Measurements from ENCODE around the gene ATP2C2.

The ATP2C2 gene

DNA sequence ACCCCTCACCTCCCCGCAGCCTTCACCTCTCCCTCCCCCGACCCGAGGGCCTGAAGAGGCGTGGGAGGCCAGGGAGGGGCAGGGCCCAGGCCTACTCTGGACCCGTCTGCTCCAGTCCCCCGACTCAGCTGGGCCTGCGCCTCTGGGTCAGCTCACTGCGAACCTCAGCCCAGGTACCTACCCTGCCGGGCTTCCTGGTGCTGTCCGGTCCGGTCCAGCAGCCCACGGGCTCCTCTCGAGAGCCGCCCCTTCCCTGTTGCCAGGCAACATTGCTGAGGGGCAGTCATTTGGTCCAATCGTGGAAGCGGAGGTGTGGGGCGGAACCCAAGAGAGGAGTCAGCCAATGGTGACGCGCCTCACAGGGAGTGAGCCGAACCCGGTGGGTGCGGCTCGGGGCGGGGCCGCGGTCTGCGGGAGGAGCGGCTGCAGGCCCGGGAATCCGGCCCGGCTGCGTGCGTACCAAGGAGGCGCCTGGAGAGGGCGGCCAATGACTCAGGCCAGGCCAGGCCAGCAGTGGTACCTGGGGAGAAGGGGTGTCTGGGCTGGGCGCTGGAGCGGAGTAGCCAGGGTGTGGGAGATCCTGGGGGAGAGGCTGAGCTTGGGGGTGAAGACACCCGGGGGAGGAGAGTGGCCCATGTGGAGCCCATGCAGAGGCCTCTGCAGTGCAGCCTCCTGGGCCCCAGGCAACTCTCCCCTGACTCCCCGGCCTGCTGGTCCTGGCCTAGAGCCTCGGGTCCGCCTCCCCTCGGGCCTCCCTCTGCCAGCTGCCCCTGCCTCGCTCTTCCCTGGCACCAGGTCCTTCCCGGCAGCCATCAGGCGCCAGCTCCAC is 136.3 kb downstream of the ATP2C2 start, which contains the start of gene MEAK7 (continued):
- TF ChIP-seq, protein P1, sequence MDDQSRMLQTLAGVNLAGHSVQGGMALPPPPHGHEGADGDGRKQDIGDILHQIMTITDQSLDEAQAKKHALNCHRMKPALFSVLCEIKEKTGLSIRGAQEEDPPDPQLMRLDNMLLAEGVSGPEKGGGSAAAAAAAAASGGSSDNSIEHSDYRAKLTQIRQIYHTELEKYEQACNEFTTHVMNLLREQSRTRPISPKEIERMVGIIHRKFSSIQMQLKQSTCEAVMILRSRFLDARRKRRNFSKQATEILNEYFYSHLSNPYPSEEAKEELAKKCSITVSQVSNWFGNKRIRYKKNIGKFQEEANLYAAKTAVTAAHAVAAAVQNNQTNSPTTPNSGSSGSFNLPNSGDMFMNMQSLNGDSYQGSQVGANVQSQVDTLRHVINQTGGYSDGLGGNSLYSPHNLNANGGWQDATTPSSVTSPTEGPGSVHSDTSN (CRISPR knock-in tag; IDR thresholded peaks at IDR 0.05): peak; percentile 98
- TF ChIP-seq ZNF571 (tag by site-specific recombination; IDR thresholded peaks at IDR 0.05): no peak
- no peak for TF ChIP-seq ZNF354C (tag by site-specific recombination; IDR thresholded peaks at IDR 0.05; ENCODE audit: borderline replicate concordance, low read depth)
- no peak for TF ChIP-seq ZNF175 (tag by site-specific recombination; IDR thresholded peaks at IDR 0.05)
- TF ChIP-seq, protein P2, sequence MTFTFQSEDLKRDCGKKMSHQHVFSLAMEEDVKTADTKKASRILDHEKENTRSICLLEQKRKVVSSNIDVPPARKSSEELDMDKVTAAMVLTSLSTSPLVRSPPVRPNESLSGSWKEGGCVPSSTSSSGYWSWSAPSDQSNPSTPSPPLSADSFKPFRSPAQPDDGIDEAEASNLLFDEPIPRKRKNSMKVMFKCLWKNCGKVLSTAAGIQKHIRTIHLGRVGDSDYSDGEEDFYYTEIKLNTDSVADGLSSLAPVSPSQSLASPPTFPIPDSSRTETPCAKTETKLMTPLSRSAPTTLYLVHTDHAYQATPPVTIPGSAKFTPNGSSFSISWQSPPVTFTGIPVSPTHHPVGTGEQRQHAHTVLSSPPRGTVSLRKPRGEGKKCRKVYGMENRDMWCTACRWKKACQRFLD (tag by site-specific recombination; IDR thresholded peaks at IDR 0.05): no peak
- TF ChIP-seq ZNF548 (tag by site-specific recombination; IDR thresholded peaks at IDR 0.05): no peak
- TF ChIP-seq BCL11B (tag by site-specific recombination; IDR thresholded peaks at IDR 0.05; ENCODE audit: low read depth): no peak
- no peak for TF ChIP-seq PRDM6 (tag by site-specific recombination; IDR thresholded peaks at IDR 0.05)
- TF ChIP-seq SP3 (tag by site-specific recombination; IDR thresholded peaks at IDR 0.05): peak; percentile 96
- TF ChIP-seq ZNF610 (tag by site-specific recombination; IDR thresholded peaks at IDR 0.05; ENCODE audit: borderline replicate concordance): peak; percentile 93
- TF ChIP-seq ZNF670 (tag by site-specific recombination; IDR thresholded peaks at IDR 0.05; ENCODE audit: low read depth): no peak
- no peak for TF ChIP-seq BCL11A (tag by site-specific recombination; IDR thresholded peaks at IDR 0.05; ENCODE audit: low read depth)
- peak; percentile 96 for TF ChIP-seq SP2 (tag by site-specific recombination; IDR thresholded peaks at IDR 0.05)
- TF ChIP-seq, protein P3, sequence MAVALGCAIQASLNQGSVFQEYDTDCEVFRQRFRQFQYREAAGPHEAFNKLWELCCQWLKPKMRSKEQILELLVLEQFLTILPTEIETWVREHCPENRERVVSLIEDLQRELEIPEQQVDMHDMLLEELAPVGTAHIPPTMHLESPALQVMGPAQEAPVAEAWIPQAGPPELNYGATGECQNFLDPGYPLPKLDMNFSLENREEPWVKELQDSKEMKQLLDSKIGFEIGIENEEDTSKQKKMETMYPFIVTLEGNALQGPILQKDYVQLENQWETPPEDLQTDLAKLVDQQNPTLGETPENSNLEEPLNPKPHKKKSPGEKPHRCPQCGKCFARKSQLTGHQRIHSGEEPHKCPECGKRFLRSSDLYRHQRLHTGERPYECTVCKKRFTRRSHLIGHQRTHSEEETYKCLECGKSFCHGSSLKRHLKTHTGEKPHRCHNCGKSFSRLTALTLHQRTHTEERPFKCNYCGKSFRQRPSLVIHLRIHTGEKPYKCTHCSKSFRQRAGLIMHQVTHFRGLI (tag by site-specific recombination; IDR thresholded peaks at IDR 0.05): peak; percentile 23; the same call in 1 of the 2 replicates
- peak; percentile 80; the same call in 1 of the 2 replicates for TF ChIP-seq REPIN1 (tag by site-specific recombination; IDR thresholded peaks at IDR 0.05; ENCODE audit: low read depth)
- TF ChIP-seq ZNF274 (IDR thresholded peaks at IDR 0.05; ENCODE audit: low read length): no peak
- TF ChIP-seq ZNF274 (tag by site-specific recombination; IDR thresholded peaks at IDR 0.05; ENCODE audit: borderline replicate concordance): no peak
- TF ChIP-seq GLIS1 (tag by site-specific recombination; IDR thresholded peaks at IDR 0.05): peak; percentile 81
- TF ChIP-seq ZNF433 (tag by site-specific recombination; IDR thresholded peaks at IDR 0.05; ENCODE audit: low read depth): no peak
- no peak for TF ChIP-seq ZBTB7A (tag by site-specific recombination; IDR thresholded peaks at IDR 0.05; ENCODE audit: low read depth)
- TF ChIP-seq KLF16 (tag by site-specific recombination; IDR thresholded peaks at IDR 0.05): peak; percentile 90
- TF ChIP-seq, protein P4, sequence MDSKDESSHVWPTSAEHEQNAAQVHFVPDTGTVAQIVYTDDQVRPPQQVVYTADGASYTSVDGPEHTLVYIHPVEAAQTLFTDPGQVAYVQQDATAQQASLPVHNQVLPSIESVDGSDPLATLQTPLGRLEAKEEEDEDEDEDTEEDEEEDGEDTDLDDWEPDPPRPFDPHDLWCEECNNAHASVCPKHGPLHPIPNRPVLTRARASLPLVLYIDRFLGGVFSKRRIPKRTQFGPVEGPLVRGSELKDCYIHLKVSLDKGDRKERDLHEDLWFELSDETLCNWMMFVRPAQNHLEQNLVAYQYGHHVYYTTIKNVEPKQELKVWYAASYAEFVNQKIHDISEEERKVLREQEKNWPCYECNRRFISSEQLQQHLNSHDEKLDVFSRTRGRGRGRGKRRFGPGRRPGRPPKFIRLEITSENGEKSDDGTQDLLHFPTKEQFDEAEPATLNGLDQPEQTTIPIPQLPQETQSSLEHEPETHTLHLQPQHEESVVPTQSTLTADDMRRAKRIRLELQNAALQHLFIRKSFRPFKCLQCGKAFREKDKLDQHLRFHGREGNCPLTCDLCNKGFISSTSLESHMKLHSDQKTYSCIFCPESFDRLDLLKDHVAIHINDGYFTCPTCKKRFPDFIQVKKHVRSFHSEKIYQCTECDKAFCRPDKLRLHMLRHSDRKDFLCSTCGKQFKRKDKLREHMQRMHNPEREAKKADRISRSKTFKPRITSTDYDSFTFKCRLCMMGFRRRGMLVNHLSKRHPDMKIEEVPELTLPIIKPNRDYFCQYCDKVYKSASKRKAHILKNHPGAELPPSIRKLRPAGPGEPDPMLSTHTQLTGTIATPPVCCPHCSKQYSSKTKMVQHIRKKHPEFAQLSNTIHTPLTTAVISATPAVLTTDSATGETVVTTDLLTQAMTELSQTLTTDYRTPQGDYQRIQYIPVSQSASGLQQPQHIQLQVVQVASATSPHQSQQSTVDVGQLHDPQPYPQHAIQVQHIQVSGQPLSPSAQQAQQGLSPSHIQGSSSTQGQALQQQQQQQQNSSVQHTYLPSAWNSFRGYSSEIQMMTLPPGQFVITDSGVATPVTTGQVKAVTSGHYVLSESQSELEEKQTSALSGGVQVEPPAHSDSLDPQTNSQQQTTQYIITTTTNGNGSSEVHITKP (tag by site-specific recombination; IDR thresholded peaks at IDR 0.05): peak; percentile 97
- no peak for TF ChIP-seq ZNF76 (tag by site-specific recombination; IDR thresholded peaks at IDR 0.05; ENCODE audit: borderline replicate concordance, low read depth)
- TF ChIP-seq ZBTB26 (tag by site-specific recombination; optimal IDR thresholded peaks at IDR 0.05): peak; percentile 2
- TF ChIP-seq ZNF157 (tag by site-specific recombination; IDR thresholded peaks at IDR 0.05): no peak
- no peak for TF ChIP-seq TRIM28 (IDR thresholded peaks at IDR 0.05; ENCODE audit: borderline replicate concordance, low read length)
- no peak for TF ChIP-seq ZNF146 (tag by site-specific recombination; IDR thresholded peaks at IDR 0.05)
- TF ChIP-seq ZFHX2 (tag by site-specific recombination; conservative IDR thresholded peaks at IDR 0.05): peak; percentile 88

All from HEK293 (cell line).